ENCODE results near the gene ABL2.
"Not testable (repeated sequence)": the region's sequence is repeated elsewhere in the genome, so short reads cannot be mapped to it uniquely, and the experiment has no call there.

- TF ChIP-seq POLR2AphosphoS5, CTCF, POLR2A (IDR thresholded peaks at IDR 0.05): not testable (repeated sequence)
These were observed 5.0 kb downstream of the ABL2 start for GRCh38 chr1:179224466-179224865.
